Inflammatory macrophage treated with lipopolysaccharide for 4 hours (primary cell): ENCODE data around the gene TCERG1L.

Experiments used
- DNase-seq: peaks from one replicate; pipeline ENCODE4 v3.0.0-alpha.2; 2020

Gene TCERG1L

GRCh38 chr10:131093795-131094366 is 217.6 kb downstream of the TCERG1L start:
- DNase-seq: no peak

- DNase-seq: no peak
Observed at GRCh38 chr10:131093346-131093745, 218.2 kb downstream of the TCERG1L start.

DNA sequence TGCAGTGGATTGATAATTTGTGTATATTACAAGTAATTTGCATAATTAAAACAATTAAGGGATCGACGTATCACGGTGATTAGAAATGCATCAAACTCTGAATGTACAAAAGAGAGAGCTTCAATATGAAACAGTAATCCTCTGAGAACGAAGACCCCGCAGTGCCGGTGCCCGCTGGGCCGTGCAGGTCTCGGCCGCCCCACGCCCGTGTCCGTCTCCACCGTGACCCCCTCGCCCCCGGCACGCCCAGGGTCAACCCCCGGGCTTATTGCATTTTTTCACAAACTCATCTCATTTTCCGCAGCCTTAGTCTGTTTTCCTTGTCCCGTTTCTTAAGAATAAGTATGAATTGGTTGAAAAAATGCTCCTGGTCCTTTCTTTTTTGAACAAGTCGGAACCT is 218.6 kb downstream of the TCERG1L start:
- DNase-seq: no peak

- DNase-seq: no peak
Observed at GRCh38 chr10:131092386-131092785, 219.1 kb downstream of the TCERG1L start.

- no peak for DNase-seq
Observed at GRCh38 chr10:131091682-131092081, 219.8 kb downstream of the TCERG1L start.

DNA sequence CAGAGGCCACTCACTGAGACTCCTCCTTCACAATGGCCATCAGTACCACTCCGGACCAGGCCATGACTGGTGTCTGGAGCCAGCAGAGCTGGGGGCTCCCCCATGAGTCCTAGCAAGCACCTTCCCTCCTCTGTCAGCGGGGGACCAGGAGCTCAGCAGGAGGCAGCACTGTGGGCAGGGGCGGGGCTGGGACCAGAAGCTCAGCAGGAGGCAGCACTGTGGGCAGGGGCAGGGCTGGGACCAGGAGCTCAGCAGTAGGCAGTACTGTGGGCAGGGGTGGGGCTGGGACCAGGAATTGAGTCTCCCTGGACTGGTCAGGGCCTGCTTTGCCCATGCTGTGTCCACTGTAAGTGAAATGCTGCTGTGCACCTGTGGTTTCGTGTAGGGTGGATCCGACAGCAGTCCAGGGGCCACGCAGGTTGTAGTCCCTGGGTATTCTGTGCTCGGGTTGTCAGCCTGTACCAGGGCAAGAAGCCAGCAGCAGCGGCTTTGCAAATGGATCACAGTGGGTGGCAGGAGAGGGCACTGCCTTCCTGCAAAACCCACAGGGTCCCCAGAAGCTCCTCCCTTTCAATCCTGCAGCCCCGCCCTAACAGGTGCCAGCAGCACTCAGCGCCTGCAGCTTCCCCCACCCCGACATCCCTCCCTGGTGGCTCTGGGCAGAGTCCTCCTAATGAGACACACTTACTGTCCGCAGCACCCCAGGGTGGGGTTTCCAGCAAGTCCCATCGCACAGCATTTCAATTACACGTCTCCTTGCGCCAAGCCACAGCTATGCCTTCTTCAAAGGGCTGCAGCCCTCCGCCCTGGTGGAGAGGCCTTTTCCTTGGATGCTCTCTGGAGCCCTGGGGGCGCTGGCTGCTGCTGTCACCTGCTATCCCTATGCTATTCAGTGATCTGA is 220.5 kb downstream of the TCERG1L start:
- no peak for DNase-seq

GRCh38 chr10:131089861-131090260 is 221.7 kb downstream of the TCERG1L start:
- DNase-seq: no peak

- DNase-seq: no peak
Observed at GRCh38 chr10:131089150-131089549, 222.4 kb downstream of the TCERG1L start.

GRCh38 chr10:131088619-131089018 is 222.9 kb downstream of the TCERG1L start:
- DNase-seq: no peak

DNA sequence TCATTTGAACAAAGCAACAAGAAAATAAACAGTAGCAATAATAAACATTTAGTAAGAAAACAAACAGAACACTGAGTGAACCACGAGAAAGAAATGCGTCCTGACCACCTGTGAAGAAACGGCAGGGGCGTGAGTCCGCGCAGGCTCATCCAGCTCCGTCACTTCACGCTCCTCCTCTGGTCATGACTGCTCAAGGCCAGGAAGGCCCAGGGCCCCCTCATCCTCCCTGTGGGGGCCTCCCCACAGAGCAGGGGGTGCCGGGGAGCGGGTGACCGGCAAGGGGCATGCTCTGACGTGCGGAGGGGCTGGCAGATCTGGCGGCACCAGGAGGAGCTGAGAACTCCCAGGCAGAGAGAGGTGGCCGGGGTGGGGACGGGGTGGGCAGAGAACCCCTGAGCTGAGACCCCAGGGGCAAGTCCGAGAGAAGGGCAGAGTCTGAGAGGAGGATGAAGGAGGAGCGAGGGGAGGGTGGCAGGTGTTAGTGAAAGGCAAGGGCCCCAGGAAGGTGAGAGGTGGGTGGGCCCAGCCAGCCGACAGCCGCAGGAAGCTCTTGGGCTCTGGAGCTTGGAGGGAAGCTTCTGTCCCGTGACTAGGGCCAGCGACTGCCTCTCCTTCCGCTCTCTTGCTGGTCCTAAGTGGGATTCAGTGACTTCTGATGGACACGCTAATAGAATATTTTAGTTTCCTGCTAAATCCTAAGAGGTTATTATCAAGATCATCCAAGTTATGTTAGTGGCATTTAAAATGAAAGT is 223.9 kb downstream of the TCERG1L start:
- DNase-seq: no peak

DNA sequence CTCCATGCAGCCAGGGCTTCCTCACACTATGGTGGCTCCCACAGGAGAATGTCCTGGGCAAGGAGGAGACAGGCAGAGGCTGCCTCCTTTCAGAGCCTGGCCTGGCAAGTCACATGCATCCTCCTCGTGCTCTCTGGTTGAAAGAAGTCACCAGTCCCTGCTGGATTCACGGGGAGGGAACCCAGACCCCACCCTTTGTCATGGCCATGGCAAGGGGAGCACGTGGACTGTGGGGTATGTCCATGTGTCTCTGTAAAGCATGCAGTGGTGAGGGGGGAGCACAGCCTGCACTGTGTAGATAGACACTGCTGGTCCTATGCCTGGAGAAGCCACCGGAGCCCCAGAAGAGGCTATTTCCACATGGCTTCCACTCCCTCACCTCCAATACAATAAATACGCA is 225.0 kb downstream of the TCERG1L start:
- DNase-seq: no peak

DNA sequence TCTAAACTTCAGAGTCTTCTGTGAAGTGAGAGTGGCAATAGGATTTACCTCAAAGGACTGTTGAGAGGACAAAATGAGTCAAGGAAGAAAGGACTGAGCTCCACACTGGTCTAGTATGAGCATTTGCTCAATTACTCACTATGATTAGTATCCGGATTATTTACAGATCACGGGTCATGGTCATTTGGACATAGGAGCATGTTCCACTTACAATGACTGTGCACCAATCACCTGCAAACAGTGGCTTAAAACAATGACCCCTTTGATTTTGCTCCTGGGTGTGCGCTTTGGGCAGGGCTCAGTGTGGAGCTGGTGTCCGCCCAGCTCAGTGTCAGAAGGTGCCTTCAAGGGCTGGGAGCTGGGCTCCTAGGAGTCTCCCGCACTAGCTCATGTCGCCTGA is 225.4 kb downstream of the TCERG1L start:
- no peak for DNase-seq

GRCh38 chr10:131085091-131085860 is 226.2 kb downstream of the TCERG1L start:
- no peak for DNase-seq

DNA sequence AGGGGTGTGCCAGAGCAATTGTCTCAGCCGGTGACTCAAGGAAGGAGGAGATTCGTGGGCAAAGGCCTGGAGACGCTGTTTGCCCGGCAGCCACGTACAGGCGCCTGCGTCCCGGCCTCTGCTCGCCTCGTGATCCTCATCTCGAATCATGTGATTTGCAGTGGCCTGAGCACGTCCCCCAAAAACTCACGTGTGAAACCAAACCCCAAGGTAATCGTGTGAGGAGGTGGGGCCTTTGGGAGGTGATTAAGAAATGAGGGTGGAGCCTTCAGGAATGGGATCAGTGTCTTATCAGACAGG is 226.8 kb downstream of the TCERG1L start:
- DNase-seq: no peak

DNA sequence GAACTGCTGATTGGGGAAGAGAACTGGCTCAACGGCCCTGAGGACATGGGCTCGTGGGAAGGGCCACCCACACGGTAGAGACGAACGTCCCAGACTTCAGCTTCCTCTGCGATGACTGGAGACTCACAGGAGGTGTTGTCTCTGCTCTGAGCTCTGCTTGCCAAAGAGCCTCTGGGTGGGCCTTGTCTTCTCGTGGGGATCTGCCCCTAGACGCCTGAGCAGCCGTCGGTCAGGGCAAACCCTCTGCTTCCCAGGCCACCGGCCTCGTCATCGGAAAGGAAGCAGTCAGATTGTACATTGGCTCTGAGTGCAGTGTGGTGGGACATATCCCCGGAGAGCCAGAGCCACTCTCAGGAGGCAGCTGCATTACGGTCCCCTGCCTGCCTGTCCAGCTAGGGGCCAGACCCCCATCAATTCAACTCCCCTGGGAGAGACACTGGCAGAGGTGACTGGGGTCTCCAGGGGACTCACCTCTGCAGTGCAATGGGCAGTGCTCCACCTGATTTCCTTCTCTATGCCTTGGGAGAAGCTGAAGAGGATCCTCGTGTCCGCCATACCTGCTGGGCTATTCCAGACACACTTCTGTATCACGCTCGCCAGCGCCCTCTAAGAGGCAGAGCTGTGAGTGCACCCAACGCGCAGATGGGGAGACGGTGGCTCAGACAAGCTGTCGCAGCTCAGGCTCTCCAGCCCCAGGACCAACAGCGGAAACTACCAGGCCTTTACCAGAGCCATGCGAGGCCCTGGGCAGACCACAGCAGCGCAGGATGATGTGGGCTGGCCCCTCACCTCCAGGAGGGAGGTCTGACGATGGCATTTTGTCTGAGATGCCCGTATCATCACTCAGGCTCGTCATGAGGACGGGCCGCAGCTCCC is 227.4 kb downstream of the TCERG1L start:
- DNase-seq: no peak

- DNase-seq: no peak
Observed at GRCh38 chr10:131082991-131083481, 228.5 kb downstream of the TCERG1L start.

- no peak for DNase-seq
Observed at GRCh38 chr10:131082201-131082850, 229.2 kb downstream of the TCERG1L start.

DNA sequence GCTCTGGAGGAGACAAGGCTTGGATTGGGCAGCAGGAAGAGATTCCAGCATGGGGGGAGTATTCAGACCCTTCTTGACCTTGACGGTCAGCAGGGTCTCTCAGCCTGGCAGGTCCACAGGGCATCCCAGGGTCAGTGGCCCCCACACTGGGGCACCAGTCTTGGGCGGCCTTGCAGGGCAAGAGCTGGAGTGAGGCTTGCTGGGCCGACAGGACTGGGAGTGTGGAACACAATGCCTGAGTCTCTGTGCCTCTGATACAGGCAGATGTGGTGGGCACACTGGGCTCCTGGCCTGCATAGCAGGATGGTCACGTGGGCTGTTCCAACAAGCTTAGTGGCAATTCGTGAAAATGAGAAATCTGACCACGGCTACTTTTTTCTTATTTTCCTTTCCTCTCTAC is 229.7 kb downstream of the TCERG1L start:
- no peak for DNase-seq

- no peak for DNase-seq
Observed at GRCh38 chr10:131081376-131081775, 230.1 kb downstream of the TCERG1L start.

GRCh38 chr10:131080571-131080970 is 230.9 kb downstream of the TCERG1L start:
- DNase-seq: no peak

GRCh38 chr10:131079314-131079713 is 232.2 kb downstream of the TCERG1L start:
- DNase-seq: no peak
